ENCODE data around the gene OLFM2. TPM values are rescaled to one million over a fixed set of nuclear protein-coding genes. Genes with fewer than 3 reads are reported as not detected.

OLFM2 gene
- total and polyA plus RNA-seq, 2 of the 4 experiments (the other 2 are of a cell fraction) = 2.7 to 5.1 TPM

DNA sequence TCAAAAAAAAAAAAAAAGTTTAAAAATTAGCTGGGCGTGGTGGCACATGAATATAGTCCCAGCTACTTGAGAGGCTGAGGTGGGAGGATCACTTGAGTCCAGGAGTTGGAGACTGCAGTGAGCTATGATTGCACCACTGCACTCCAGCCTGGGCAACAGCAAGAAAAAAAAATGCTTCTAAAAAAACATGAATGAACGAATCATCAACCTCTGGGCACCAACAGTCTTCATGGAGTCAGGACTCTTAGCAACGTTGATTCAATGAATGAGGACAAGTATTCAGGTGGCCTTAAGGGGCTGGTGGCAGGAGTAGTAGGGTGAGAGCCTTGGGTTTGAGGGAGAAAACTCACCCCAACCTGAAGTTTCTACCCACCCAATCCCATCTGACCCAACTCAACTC lies 20.6 kb upstream of the OLFM2 start:
- DNase-seq (peak; percentile 24), ATAC-seq (ENCODE audit: low read depth) (no peak)
- no peak overlapping the region for H2AFZ ChIP-seq (replicated peaks; ENCODE audit: low read length, poor library complexity)
- H4K5ac ChIP-seq (ENCODE audit: low read depth, low read length) = no peak overlapping the region
- no peak overlapping the region for H2AK5ac ChIP-seq (ENCODE audit: low read depth, low read length)
- no peak overlapping the region for H3K9ac ChIP-seq (ENCODE audit: low read depth, low read length)
- no peak overlapping the region for H3K27ac ChIP-seq (ENCODE audit: insufficient read depth, low read length)
- intact Hi-C loops (cut with micrococcal nuclease) (no loop called here), in situ Hi-C loops (cut with MboI; ENCODE audit: low sequenced_read_pairs) (no loop called here), dilution Hi-C loops (cut with HindIII; ENCODE audit: low sequenced_read_pairs, unreplicated experiment) (no loop called here)
- H4K20me1 ChIP-seq (ENCODE audit: insufficient read depth, low read length) = no peaks in the 10 kb centered on the region; the same call in 1 of the 2 replicates
- CTCF ChIA-PET = no interaction called here
- H4K8ac ChIP-seq (ENCODE audit: low read depth in 2 of 2, low read length in 2 of 2) = no peak overlapping the region
- no peak overlapping the region for H3K14ac ChIP-seq (replicated peaks; ENCODE audit: low read depth, low read length)
- H2BK5ac ChIP-seq (ENCODE audit: low read depth, low read length, poor library complexity, severe bottlenecking) = no peak overlapping the region
- H3K4ac ChIP-seq (ENCODE audit: low read depth, low read length) = no peak overlapping the region
- H2BK20ac ChIP-seq (ENCODE audit: low read depth, low read length) = no peak overlapping the region
- H4K91ac ChIP-seq (ENCODE audit: insufficient read depth, low read depth, low read length) = no peak overlapping the region
- H3K18ac ChIP-seq (ENCODE audit: low read depth, low read length) = no peak overlapping the region
- no peak overlapping the region for H2BK120ac ChIP-seq (ENCODE audit: low read depth, low read length)
- no peaks in the 10 kb centered on the region for H3K9me3 ChIP-seq (ENCODE audit: control insufficient read depth, insufficient read depth, low read length)
- H3K4me2 ChIP-seq (ENCODE audit: low read depth, low read length) = no peak overlapping the region
- peaks cover 4% of the 10 kb centered on the region for H3K9me1 ChIP-seq (ENCODE audit: insufficient read depth, low read length)
- POLR2A ChIA-PET (ENCODE audit: unreplicated experiment) = no interaction called here
- H3K56ac ChIP-seq (ENCODE audit: extremely low read depth, insufficient read depth, low read length) = no peak overlapping the region
- no peaks in the 10 kb centered on the region; the same call in 1 of the 2 replicates for H3K36me3 ChIP-seq (ENCODE audit: control insufficient read depth, insufficient read depth, low read length)
- H3K4me1 ChIP-seq (ENCODE audit: control insufficient read depth, insufficient read depth, low read length) = peaks cover 5% of the 10 kb centered on the region
- TF ChIP-seq RAD21 (IDR thresholded peaks at IDR 0.05; ENCODE audit: low read length) (no peak), RCOR1 (IDR thresholded peaks at IDR 0.05; ENCODE audit: insufficient replicate concordance, low read length) (no peak), NFE2L2 (IDR thresholded peaks at IDR 0.05; ENCODE audit: low read depth, low read length) (no peak), MAZ (IDR thresholded peaks at IDR 0.05; ENCODE audit: borderline replicate concordance, low read depth, low read length) (no peak), CEBPB (IDR thresholded peaks at IDR 0.05; ENCODE audit: low read depth, low read length) (0 out of 2 replicates have a peak, but pooled peaks have one; percentile 15), POLR2A (IDR thresholded peaks at IDR 0.05; ENCODE audit: low read depth, low read length) (no peak)
- H3K4me3 ChIP-seq (ENCODE audit: insufficient read depth, low read depth, low read length) = no peak overlapping the region
- H2AK9ac ChIP-seq (replicated peaks; ENCODE audit: low read depth, low read length, poor library complexity) = no peak overlapping the region
- no TSS peak for BruUV-seq (replicated peaks)
- WGBS, 2 experiments (ENCODE audit: extremely low coverage in 2 of 2, insufficient read length in 1 of 2) = no CpG with 5 or more reads among the region's 3 CpGs
- no peak overlapping the region for H2BK15ac ChIP-seq (ENCODE audit: low read depth, low read length)
- no peaks in the 10 kb centered on the region for H3K27me3 ChIP-seq (ENCODE audit: control insufficient read depth, insufficient read depth, low read length)
- no peak overlapping the region for H3K23ac ChIP-seq (ENCODE audit: low read depth, low read length)
- H3K79me1 ChIP-seq (ENCODE audit: low read depth in 1 of 2, low read length in 2 of 2) = no peaks in the 10 kb centered on the region
